ENCODE results near the gene RYR1.
"Not testable (repeated sequence)": the region's sequence is repeated elsewhere in the genome, so short reads cannot be mapped to it uniquely, and the experiment has no call there.

RYR1 gene

DNA sequence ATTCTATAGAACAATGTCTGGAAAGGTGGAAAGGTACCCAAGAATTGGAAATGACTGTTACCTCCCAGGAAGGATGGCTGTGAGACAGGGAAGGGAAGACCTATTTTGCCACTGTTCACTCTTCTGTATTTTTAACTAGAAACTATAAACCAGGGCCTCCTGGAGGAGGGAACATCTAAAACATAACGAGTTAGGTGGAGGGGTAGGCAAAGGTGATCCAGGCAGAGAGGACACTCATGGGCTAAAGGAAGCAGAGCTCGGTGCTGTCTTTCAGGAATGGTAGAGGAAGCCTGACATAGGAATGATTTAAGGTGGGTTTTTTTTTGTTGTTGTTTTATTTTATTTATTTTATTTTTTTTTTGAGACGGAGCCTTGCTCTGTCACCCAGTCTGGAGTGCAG lies 191.3 kb downstream of the RYR1 start:
- no peak for DNase-seq

DNA sequence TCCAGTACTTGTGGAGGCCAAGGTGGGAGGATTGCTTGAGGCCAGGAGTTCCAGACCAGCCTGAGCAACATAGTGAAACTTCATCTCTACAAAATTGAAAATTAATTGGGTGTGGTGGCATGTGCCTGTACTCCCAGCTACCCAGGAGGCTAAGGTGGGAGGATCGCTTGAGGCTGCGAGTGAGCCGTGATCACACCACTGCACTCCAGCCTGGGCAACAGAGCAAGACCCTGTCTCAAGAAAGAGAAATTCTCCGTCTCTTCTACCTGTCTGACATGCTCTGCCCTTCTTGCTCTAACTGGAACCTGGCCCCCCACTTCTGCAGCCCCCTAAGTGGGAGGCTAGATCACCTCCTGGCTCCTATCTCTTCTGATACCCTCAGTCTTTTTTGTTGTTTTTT lies 192.9 kb downstream of the RYR1 start:
- no peak for DNase-seq

DNA sequence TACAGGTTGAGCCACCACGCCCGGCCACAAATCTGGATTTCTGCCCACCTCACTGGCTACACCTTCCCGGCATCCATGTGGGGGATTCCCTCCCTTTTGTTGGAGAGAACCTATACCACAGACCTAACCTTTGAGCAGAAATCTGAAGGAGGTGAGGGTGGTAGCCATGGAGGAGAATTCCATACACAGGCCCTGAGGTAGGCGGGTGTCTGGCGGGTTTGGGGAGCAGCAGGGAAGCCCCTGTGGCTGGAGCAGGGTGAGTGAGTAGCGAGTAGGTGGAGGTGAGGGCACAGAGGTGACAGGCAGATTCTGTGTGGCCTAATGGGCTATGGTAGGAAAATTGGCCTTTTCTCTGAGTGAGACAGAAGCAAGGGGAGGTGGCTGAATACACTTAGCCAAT lies 196.1 kb downstream of the RYR1 start:
- DNase-seq = no peak

DNA sequence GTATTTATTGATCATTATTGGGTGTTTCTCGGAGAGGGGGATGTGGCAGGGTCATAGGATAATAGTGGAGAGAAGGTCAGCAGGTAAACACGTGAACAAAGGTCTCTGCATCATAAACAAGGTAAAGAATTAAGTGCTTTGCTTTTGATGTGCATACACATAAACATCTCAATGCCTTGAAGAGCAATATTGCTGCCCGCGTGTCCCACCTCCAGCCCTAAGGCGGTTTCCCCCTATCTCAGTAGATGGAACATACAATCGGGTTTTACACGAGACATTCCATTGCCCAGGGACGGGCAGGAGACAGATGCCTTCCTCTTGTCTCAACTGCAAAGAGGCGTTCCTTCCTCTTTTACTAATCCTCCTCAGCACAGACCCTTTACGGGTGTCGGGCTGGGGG lies 197.8 kb downstream of the RYR1 start:
- DNase-seq = not testable (repeated sequence)

DNA sequence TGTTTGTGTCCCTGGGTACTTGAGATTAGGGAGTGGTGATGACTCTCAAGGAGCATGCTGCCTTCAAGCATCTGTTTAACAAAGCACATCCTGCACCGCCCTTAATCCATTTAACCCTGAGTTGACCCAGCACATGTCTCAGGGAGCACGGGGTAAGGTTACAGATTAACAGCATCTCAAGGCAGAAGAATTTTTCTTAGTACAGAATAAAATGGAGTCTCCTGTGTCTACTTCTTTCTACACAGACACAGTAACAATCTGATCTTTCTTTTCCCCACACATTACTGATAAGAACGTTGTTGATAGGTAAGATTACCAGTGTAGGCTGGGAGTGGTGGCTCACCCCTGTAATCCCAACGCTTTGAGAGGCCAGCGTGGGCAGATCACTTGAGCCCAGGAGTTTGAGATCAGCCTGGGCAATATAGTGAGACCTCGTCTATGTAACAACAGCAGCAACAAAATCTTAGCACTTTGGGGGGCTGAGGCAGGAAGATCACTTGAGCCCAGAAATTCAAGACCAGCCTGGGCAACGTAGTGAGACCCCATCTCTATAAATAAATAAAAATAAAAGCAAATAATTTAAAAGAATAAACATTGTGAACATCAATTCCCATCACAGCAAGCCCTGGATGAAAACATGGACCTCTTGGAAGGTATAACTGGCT lies 198.5 kb downstream of the RYR1 start:
- peak in 1 of 2 experiments; percentile 26 for DNase-seq

DNA sequence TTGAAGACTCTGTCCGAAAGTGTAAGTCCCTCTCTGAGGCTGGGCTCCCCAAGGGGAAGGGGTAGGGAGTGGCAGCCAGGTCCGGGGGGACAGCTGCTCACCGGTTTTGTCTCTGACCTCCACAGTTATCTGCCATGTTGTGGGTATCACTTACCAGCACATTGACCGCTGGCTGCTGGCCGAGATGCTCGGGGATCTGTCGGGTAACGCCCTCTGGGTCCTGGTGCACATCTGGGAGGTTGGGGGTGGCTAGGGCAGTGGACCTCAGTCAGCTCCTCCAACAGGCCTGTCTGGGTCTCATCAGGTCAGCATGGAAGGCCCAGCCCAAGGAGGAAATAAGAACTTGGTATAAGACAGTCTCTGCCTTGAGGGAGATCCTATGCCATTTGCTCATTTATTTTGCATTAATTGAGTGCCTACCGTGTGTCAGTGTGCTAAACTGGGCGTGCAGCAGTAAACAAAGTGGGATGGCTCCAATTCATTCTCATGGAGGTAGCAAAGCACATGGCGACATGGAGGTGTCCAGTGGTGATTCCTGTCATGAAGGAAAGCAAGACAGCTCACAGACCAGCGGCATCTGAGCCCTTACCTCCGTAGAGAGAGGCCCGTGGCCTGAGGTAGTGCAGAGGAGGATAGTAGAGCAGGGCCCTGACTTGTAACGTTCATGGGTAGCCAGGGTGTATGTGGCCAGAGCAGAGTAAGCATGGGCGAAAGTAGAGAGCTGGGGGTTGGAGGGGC lies 199.2 kb downstream of the RYR1 start:
- DNase-seq = no peak

DNA sequence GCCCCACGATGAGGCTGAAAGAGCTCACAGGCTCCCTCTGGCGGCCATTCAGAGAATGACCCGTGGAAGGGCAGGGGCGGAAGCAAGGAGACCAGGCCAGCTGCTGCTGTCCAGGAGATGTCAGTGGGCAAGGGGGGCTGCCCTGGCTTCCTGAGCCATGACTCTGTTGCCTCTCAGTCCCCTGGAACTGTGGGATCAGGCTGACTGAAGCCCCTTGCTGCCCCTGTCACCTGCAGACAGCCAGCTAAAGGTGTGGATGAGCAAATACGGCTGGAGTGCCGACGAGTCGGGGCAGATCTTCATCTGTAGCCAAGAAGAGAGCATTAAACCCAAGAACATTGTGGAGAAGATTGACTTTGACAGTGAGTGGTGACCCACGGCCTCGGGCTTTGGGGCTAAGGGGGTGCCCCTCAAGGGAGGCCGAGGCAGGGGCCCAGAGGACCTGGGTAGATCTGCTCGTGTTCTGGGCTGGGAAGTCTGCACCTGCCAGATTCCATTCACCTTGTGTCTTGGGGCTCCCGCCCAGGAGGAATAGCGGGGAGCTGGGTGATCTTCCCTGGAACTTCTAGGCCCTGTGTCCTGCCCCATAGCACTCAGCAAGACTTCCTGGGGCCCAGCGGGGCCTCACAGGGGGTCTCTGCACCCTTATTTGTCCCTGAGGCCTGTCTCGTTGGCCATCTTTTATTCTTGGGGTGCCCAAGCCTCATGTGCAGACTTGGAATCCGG lies 201.4 kb downstream of the RYR1 start:
- DNase-seq = peak; percentile 17 to 34

DNA sequence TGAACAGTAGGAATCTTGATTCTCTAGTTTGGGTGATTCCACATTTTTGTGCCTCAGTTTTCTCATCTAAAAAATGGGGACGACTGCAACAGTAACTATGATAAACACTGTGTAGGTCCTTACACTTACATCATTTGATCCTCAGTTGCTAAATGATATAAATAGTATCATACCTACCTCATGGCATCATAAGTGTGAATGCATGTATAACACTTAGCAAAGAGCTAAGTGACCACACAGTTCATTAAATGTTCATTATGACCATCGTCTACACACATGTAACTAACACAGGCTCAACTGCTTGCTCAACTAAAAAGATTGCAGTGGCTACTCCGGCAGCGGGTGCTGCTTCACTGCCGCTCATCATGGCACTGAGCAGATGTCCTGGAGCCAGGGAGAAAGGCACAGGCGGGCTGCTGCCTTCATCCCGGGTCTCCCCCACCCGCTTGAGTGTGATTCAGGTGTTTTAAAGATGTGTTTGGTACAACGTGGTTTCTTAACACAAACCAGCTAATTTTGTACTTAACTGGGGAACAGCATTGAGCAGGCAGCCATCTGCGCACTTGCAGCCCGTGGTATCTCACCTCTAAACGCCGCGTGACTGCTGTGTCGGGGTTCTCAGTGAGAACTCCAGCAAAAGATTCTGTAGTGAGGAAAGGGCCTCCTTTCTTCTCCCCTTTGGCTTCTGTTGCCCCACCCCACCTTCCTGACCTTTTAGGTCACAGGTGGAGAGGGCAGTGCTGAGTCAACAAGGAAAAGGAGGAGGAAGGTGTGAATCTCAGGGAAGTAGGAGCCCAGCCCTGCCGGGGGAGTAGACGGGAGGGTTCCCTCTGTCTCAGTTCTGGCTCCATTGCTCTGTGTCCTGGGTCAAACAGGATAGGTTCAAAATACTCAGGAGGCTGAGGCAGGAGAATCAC lies 202.2 kb downstream of the RYR1 start:
- DNase-seq = no peak

All from NCI-H187 (cell line).